ENCODE results near the gene NPAT. TPM values are rescaled to one million over a fixed set of nuclear protein-coding genes. Genes with fewer than 3 reads are reported as not detected.

NPAT gene
- total RNA-seq, 1 experiment from 2014 or later: 14.9 TPM

GRCh38 chr11:108241330-108242037 lies 19.0 kb upstream of the NPAT start:
- ChIA-PET CTCF (interaction anchor here (1.8 kb wide), 1 partner anchor 18 kb away, joined by 6 read pairs; the partner anchor contains the start of gene ATM), POLR2A (no interaction called here), RAD21 (ENCODE audit: low non-redundant PET in 1 of 2, low total read pairs in 2 of 2, uncharacterized antibody in 2 of 2, unreplicated experiment in 2 of 2) (no interaction called here)
- H3K4me2 ChIP-seq (ENCODE audit: low read length): no peak overlapping the region
- no peaks in the 10 kb centered on the region for H4K20me1 ChIP-seq (ENCODE audit: insufficient read depth)
- intact Hi-C loops (cut with micrococcal nuclease): no loop called here
- ATAC-seq: no peak
- TF ChIP-seq SIN3A (IDR thresholded peaks at IDR 0.05; ENCODE audit: low read depth) (no peak), ZNF274 (IDR thresholded peaks at IDR 0.05; ENCODE audit: low read depth, low read length) (no peak), ATF3 (IDR thresholded peaks at IDR 0.05) (no peak), EZH2 (IDR thresholded peaks at IDR 0.05) (no peak), SP1 (IDR thresholded peaks at IDR 0.05; ENCODE audit: low read depth) (no peak), JUND (IDR thresholded peaks at IDR 0.05) (no peak), FOSL1 (IDR thresholded peaks at IDR 0.05; ENCODE audit: low read depth) (no peak), EGR1 (IDR thresholded peaks at IDR 0.05; ENCODE audit: low read depth) (no peak), YY1 (IDR thresholded peaks at IDR 0.05; ENCODE audit: extremely low read depth, insufficient replicate concordance, low read depth, low read length) (no peak), RAD21 (IDR thresholded peaks at IDR 0.05; ENCODE audit: low read depth) (no peak), ZFX (IDR thresholded peaks at IDR 0.05) (no peak), EZH2phosphoT487 (IDR thresholded peaks at IDR 0.05; ENCODE audit: borderline replicate concordance) (no peak), TCF7L2 (IDR thresholded peaks at IDR 0.05; ENCODE audit: borderline replicate concordance, extremely low read depth, insufficient read depth, insufficient read length) (no peak), ZBTB33 (IDR thresholded peaks at IDR 0.05; ENCODE audit: extremely low read depth, insufficient replicate concordance, low read length) (no peak), ELF1 (IDR thresholded peaks at IDR 0.05; ENCODE audit: borderline replicate concordance, low read depth) (no peak), CTCF (IDR thresholded peaks at IDR 0.05 in 2 of 3, conservative IDR thresholded peaks at IDR 0.05 in 1 of 3; ENCODE audit: borderline replicate concordance in 1 of 3, insufficient read depth in 1 of 3, low read depth in 2 of 3, low read length in 2 of 3) (no peak), POLR2AphosphoS5 (IDR thresholded peaks at IDR 0.05; ENCODE audit: low read depth, low read length) (no peak), CEBPB (IDR thresholded peaks at IDR 0.05; ENCODE audit: low read depth) (no peak), POLR2A (IDR thresholded peaks at IDR 0.05; ENCODE audit: borderline replicate concordance, extremely low read depth, insufficient read depth, insufficient read length) (no peak)
- no peak for DNase-seq (ENCODE audit: low read depth, low spot score)
- H3K4me3 ChIP-seq (replicated peaks in 1 of 2; ENCODE audit: low read depth in 1 of 2, low read length in 2 of 2): no peak overlapping the region
- no TSS peak for BruUV-seq (replicated peaks)
- peaks cover 0 to 6% of the 10 kb centered on the region in 2 experiments; a peak in 1 of 4 replicates for H3K36me3 ChIP-seq (ENCODE audit: control insufficient read depth in 1 of 2, insufficient read depth in 2 of 2, low read length in 2 of 2)
- H3K9me3 ChIP-seq (ENCODE audit: control insufficient read depth in 1 of 2, insufficient read depth in 1 of 2, low read depth in 1 of 2, low read length in 2 of 2): no peaks in the 10 kb centered on the region
- no peak overlapping the region for H2AFZ ChIP-seq (ENCODE audit: low read depth, low read length, poor library complexity, severe bottlenecking)
- no peaks in the 10 kb centered on the region for H3K4me1 ChIP-seq (ENCODE audit: control insufficient read depth in 1 of 2, insufficient read depth in 2 of 2, low read length in 2 of 2)
- H3K9me2 ChIP-seq (ENCODE audit: insufficient read depth): no peaks in the 10 kb centered on the region
- no peaks in the 10 kb centered on the region for H3K27me3 ChIP-seq (ENCODE audit: insufficient read depth, low read length)
- no peak overlapping the region for H3K9ac ChIP-seq (ENCODE audit: low read length)
- no peak overlapping the region for H3K27ac ChIP-seq (ENCODE audit: low read depth, low read length)
- no peaks in the 10 kb centered on the region for H3K79me2 ChIP-seq (ENCODE audit: insufficient read depth, low read length)
